GM12801 (cell line): Measurements from ENCODE around the gene C1orf50.

Experiments
- CTCF ChIP-seq: IDR thresholded peaks from one replicate; pipeline ENCODE4 v1.5.1; 2011; ENCODE audit warnings: control low read depth; ENCODE audit not compliant: insufficient read length; ENCODE audit errors: extremely low read depth

The C1orf50 gene

GRCh38 chr1:42732126-42732680 is 34.8 kb upstream of the C1orf50 start:
- no peak for TF ChIP-seq CTCF

GRCh38 chr1:42733415-42734200 is 33.4 kb upstream of the C1orf50 start:
- TF ChIP-seq CTCF = no peak

- TF ChIP-seq CTCF = no peak
These were observed 32.6 kb upstream of the C1orf50 start for GRCh38 chr1:42734201-42735035.

- no peak for TF ChIP-seq CTCF
These were observed 32.0 kb upstream of the C1orf50 start for GRCh38 chr1:42735056-42735455.

GRCh38 chr1:42735477-42736105 is 31.5 kb upstream of the C1orf50 start:
- no peak for TF ChIP-seq CTCF

GRCh38 chr1:42736152-42736551 is 30.9 kb upstream of the C1orf50 start:
- no peak for TF ChIP-seq CTCF
